Neuron (in vitro differentiated cells): ENCODE measurements around the gene HDGFL2.

Experiments used
- H2AFZ ChIP-seq: one replicate; pipeline ENCODE4 v1.6.1; 2013; ENCODE audit warnings: low read depth, mild to moderate bottlenecking, inconsistent platforms, low read length, moderate library complexity
- H3K27me3 ChIP-seq: one replicate; pipeline ENCODE4 v1.6.1; 2013; ENCODE audit warnings: low read length; ENCODE audit not compliant: insufficient read depth
- H3K36me3 ChIP-seq: one replicate; pipeline ENCODE4 v1.6.1; 2013; ENCODE audit warnings: low read length; ENCODE audit not compliant: insufficient read depth
- H3K4me1 ChIP-seq: one replicate; pipeline ENCODE4 v1.6.1; 2013; ENCODE audit warnings: low read length; ENCODE audit not compliant: insufficient read depth
- H3K4me3 ChIP-seq: 2 replicates; pipeline ENCODE4 v1.5.1; 2013; ENCODE audit warnings: mild to moderate bottlenecking, low read length, moderate library complexity
- H3K9me3 ChIP-seq: one replicate; pipeline ENCODE4 v1.6.1; 2013; ENCODE audit warnings: low read length

HDGFL2 gene

GRCh38 chr19:4502282-4503131 lies 30.4 kb downstream of the HDGFL2 start:
- Histone ChIP-seq H3K36me3 (peaks cover 55% of the 10 kb centered on the region), H3K27me3 (no peaks in the 10 kb centered on the region), H2AFZ (no peak overlapping the region), H3K4me3 (no peak overlapping the region), H3K4me1 (peaks cover 7% of the 10 kb centered on the region), H3K9me3 (no peaks in the 10 kb centered on the region)

- H3K9me3 ChIP-seq: no peaks in the 10 kb centered on the region
- no peaks in the 10 kb centered on the region for H3K27me3 ChIP-seq
- H3K36me3 ChIP-seq: peaks cover 47% of the 10 kb centered on the region
- no peak overlapping the region for H2AFZ ChIP-seq
- peaks cover 7% of the 10 kb centered on the region for H3K4me1 ChIP-seq
- H3K4me3 ChIP-seq: no peak overlapping the region
Observed at GRCh38 chr19:4503132-4503824, 31.2 kb downstream of the HDGFL2 start.

- Histone ChIP-seq H3K4me3 (no peak overlapping the region), H3K27me3 (no peaks in the 10 kb centered on the region), H3K9me3 (no peaks in the 10 kb centered on the region), H3K4me1 (peaks cover 7% of the 10 kb centered on the region), H2AFZ (no peak overlapping the region), H3K36me3 (peaks cover 42% of the 10 kb centered on the region)
Observed at GRCh38 chr19:4503825-4504170, 31.7 kb downstream of the HDGFL2 start.

DNA sequence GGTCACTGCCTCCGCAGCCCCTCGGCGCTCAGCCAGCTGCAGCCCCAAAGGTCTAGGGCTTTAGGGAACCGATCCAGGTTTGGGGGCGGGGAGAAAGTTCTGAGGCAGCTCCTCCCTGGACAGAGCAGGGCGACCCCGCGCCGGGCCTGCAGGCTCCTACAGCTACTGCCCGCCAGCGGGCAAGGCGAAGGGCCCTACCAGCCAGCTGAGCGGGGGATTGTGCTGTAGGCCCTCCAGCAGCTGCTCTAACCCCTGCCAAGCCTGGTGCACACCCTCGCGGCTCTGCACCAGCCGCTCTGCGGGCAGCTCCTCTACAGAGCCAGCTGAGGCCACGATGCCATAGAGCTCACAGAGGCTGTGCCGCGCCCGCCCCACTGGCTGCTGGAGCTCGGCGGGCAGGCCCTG lies 32.2 kb downstream of the HDGFL2 start:
- H3K4me3 ChIP-seq: no peak overlapping the region
- H3K9me3 ChIP-seq: no peaks in the 10 kb centered on the region
- no peak overlapping the region for H2AFZ ChIP-seq
- H3K4me1 ChIP-seq: peaks cover 7% of the 10 kb centered on the region
- H3K27me3 ChIP-seq: no peaks in the 10 kb centered on the region
- H3K36me3 ChIP-seq: peaks cover 41% of the 10 kb centered on the region

DNA sequence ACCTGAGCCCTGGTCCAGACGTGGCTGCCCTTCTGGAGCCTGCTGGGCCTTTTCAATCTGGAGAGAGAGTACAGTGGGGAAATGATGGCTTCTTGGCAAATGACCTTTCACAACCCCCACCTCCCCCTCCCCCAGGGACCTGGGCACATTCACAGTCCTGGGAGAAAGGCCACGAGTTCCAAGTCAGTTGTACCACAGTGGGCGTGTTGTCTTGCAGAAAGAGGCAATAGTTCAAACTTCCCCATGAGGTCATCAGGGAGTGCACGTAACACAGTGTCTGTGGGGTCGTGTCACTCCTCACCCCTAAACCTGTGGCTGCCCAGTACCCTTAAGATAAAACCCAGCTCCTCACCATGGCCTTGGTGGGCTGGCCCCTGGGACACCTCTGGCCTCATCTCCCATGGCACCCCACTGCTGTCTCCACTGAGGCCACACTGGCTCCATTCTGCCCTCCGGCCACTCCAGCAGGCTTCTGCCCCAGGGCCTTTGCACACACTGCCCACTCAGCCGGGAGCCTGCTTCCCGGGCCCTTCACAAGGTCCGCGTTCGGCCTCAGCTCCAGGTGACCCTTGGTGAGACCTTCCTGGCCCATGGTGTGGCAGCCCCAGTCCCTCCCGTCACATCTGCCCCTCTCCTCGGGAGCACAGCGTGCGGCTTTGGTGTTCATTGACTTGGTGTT lies 32.9 kb downstream of the HDGFL2 start:
- H3K4me3 ChIP-seq: no peak overlapping the region
- peaks cover 7% of the 10 kb centered on the region for H3K4me1 ChIP-seq
- peaks cover 35% of the 10 kb centered on the region for H3K36me3 ChIP-seq
- no peaks in the 10 kb centered on the region for H3K9me3 ChIP-seq
- H2AFZ ChIP-seq: no peak overlapping the region
- H3K27me3 ChIP-seq: no peaks in the 10 kb centered on the region

DNA sequence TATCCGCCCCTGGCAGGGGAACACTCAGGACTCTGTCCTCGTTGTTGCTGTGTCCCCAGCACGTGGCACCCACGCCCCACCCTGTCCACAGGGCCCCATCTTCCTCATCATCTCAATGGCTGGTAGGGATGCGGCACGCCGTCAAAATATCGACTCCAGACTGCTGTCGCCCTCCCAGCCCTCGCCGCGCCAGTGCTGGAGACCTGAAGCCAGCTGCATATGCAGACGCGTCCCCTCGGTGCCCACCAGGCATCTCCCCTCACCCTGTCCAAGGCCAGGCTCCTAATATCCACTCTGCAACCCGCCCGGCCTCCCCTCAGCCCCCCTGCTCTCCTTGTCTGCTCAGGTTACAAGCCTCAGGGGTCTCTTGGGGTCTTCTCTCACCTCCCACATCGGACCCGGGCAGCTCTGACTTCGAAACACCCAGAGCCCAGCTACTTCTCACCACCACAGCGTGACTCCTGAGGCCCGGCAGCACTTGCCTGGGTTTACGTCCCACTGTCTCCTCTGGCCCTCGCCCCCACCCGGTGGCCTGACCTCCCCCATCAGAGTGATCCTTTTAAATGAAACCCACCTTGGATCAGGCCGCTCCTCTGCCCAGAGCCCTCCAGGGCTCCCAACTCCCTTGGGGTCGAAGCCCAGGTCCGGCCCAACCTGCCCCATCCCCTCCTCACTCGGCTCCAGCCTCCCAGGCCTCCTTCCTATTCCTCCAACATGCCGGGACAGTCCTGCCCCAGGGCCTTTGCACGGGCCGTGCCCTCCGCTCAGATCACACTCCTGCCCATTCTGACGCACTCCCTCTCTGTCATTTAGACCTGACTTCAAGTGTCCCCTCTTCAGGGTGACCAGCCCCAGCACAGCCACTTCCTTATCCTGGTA lies 33.7 kb downstream of the HDGFL2 start:
- Histone ChIP-seq H3K27me3 (no peaks in the 10 kb centered on the region), H3K9me3 (no peaks in the 10 kb centered on the region), H3K4me1 (peaks cover 7% of the 10 kb centered on the region), H3K36me3 (peaks cover 30% of the 10 kb centered on the region), H3K4me3 (no peak overlapping the region), H2AFZ (no peak overlapping the region)

GRCh38 chr19:4506449-4507149 lies 34.5 kb downstream of the HDGFL2 start:
- Histone ChIP-seq H3K4me3 (no peak overlapping the region), H3K9me3 (no peaks in the 10 kb centered on the region), H3K36me3 (peaks cover 22% of the 10 kb centered on the region), H3K4me1 (peaks cover 7% of the 10 kb centered on the region), H2AFZ (no peak overlapping the region), H3K27me3 (no peaks in the 10 kb centered on the region)

GRCh38 chr19:4507150-4507452 lies 35.0 kb downstream of the HDGFL2 start:
- Histone ChIP-seq H3K27me3 (no peaks in the 10 kb centered on the region), H3K4me3 (no peak overlapping the region), H2AFZ (no peak overlapping the region), H3K9me3 (no peaks in the 10 kb centered on the region), H3K36me3 (peaks cover 17% of the 10 kb centered on the region), H3K4me1 (peaks cover 7% of the 10 kb centered on the region)

DNA sequence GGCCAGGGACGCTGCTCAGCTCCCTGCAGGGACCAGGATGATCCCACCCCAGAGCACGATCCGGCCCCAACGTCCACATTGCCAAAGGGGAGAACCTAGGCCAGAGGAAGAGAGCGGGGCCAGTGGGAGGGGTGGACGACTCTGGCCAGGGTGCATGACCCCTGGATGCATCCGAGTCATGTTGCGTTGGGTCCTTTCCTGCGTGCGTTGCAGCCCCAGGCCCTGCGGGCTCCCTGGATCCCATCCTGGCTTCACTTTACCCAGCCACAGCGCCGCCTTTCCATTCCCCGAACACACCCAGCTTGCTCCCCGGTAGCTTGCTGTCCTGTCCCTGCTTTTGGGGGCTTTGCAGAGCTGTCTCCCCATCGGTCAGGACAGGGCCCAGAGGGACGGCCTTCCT lies 35.7 kb downstream of the HDGFL2 start:
- Histone ChIP-seq H3K4me3 (no peak overlapping the region), H3K36me3 (peaks cover 10% of the 10 kb centered on the region)

GRCh38 chr19:4508698-4509097 lies 36.6 kb downstream of the HDGFL2 start:
- Histone ChIP-seq H3K4me1 (peaks cover 4% of the 10 kb centered on the region), H3K27me3 (no peaks in the 10 kb centered on the region), H3K36me3 (peaks cover 7% of the 10 kb centered on the region), H2AFZ (no peak overlapping the region), H3K4me3 (no peak overlapping the region), H3K9me3 (no peaks in the 10 kb centered on the region)

More for the DNA sequence above, 35.7 kb downstream of the HDGFL2 start:
- Histone ChIP-seq H2AFZ (no peak overlapping the region), H3K4me1 (peaks cover 7% of the 10 kb centered on the region), H3K9me3 (no peaks in the 10 kb centered on the region), H3K27me3 (no peaks in the 10 kb centered on the region)

- Histone ChIP-seq H3K4me3 (no peak overlapping the region), H3K36me3 (peaks cover 3% of the 10 kb centered on the region), H3K4me1 (no peaks in the 10 kb centered on the region), H2AFZ (no peak overlapping the region), H3K27me3 (no peaks in the 10 kb centered on the region), H3K9me3 (no peaks in the 10 kb centered on the region)
Observed at GRCh38 chr19:4510435-4511255, 38.5 kb downstream of the HDGFL2 start.
